ENCODE results near the gene GPR35. TPM values are rescaled to one million over a fixed set of nuclear protein-coding genes. Genes with fewer than 3 reads are reported as not detected.

Gene GPR35
- total RNA-seq, 1 experiment from 2014 or later: 1.3 TPM

DNA sequence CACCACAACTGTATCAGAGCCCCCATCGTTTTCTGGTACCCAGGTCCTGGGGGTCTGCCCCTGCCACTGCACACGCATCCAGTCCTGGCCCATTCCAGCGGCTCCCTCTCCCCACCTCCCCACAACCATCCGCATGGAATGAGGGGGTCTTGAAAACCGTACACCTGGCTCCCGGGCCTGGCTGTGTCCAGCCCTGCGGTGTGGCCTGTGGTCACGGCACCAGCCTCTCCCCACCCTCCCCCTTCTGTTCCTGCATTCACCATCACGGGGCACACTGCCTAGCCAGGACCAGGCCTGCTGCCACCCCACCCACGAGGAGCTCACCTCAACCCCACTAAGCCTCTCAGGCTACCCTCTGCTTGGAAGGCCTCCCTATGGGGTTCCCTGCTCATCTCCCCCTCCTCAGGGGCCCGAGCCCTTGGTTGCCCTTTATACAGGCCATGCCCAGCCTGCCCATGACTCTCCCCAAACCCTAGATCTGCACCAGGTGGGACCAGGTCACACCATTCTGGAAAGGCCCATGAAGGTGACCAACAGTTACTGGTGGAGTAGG lies 11.4 kb downstream of the GPR35 start:
- Histone ChIP-seq H3K4me1 (ENCODE audit: control insufficient read depth, insufficient read depth, low read length) (no peaks in the 10 kb centered on the region), H3K36me3 (ENCODE audit: control insufficient read depth, insufficient read depth, low read length) (no peaks in the 10 kb centered on the region), H3K27ac (ENCODE audit: low read length) (no peak overlapping the region), H3K27me3 (ENCODE audit: control insufficient read depth, insufficient read depth, low read length) (no peaks in the 10 kb centered on the region), H3K9me3 (ENCODE audit: control insufficient read depth, insufficient read depth, low read depth, low read length) (no peaks in the 10 kb centered on the region), H3K4me3 (ENCODE audit: low read depth in 2 of 2, low read length in 2 of 2) (no peak overlapping the region)
- DNase-seq (ENCODE audit: low read depth, low spot score) (no peak), ATAC-seq (no peak)
- POLR2A ChIA-PET: no interaction called here
- BruUV-seq (replicated peaks): no TSS peak
- CTCF ChIA-PET: no interaction called here
- no peak for TF ChIP-seq TCF7L2 (IDR thresholded peaks at IDR 0.05; ENCODE audit: low read depth, low read length)
- no peak for TF ChIP-seq POLR2AphosphoS5 (IDR thresholded peaks at IDR 0.05; ENCODE audit: low read depth, low read length)
- TF ChIP-seq, protein P1, sequence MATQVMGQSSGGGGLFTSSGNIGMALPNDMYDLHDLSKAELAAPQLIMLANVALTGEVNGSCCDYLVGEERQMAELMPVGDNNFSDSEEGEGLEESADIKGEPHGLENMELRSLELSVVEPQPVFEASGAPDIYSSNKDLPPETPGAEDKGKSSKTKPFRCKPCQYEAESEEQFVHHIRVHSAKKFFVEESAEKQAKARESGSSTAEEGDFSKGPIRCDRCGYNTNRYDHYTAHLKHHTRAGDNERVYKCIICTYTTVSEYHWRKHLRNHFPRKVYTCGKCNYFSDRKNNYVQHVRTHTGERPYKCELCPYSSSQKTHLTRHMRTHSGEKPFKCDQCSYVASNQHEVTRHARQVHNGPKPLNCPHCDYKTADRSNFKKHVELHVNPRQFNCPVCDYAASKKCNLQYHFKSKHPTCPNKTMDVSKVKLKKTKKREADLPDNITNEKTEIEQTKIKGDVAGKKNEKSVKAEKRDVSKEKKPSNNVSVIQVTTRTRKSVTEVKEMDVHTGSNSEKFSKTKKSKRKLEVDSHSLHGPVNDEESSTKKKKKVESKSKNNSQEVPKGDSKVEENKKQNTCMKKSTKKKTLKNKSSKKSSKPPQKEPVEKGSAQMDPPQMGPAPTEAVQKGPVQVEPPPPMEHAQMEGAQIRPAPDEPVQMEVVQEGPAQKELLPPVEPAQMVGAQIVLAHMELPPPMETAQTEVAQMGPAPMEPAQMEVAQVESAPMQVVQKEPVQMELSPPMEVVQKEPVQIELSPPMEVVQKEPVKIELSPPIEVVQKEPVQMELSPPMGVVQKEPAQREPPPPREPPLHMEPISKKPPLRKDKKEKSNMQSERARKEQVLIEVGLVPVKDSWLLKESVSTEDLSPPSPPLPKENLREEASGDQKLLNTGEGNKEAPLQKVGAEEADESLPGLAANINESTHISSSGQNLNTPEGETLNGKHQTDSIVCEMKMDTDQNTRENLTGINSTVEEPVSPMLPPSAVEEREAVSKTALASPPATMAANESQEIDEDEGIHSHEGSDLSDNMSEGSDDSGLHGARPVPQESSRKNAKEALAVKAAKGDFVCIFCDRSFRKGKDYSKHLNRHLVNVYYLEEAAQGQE (IDR thresholded peaks at IDR 0.05; ENCODE audit: insufficient read depth in 1 of 2, low read depth in 2 of 2, low read length in 1 of 2): no peak
- intact Hi-C loops (cut with micrococcal nuclease; ENCODE audit: unreplicated experiment) (no loop called here), in situ Hi-C loops (cut with HindIII; ENCODE audit: low pct_unique_long_range_greater_than_20kb, low sequenced_read_pairs) (no loop called here)

DNA sequence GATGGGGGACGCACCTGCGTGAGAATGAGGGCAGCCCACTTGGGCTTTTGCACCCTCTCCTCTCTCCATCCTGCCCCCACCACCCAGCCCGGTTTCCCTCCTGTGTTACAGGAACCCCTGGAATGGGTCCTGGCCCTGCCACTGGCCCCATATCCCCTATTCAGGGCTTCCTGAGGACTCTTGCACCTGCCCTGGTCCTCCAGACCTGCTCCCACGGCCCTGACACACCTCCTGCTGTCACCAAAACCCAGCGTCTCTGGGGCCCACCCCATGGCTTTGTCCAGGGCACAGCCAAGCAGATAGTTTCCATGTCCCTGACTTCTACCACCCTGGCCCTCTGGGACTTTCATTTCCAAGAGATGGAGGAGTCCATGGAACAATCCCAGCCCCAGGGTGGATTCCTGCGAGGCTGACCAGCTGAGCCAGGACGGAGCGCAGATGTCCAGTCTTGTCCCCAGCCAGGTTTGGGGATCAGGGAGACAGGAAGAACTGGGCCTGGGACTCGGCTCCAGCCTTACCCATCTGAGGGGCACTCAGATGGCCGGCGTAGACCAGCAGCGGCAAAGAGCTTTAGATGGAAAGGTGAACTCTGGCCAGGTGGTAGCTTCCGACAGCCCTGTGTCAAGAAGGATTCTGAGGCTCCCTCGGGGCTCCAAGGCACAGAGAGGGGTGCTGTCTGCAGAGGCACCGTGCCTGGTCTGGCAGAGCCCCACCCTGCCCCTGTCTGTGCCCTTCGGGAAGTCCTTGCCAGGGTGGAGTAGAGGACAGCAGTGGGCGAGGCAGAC lies 12.0 kb downstream of the GPR35 start:
- H3K27me3 ChIP-seq (ENCODE audit: control insufficient read depth, insufficient read depth, low read length): no peaks in the 10 kb centered on the region
- ChIA-PET CTCF (no interaction called here), POLR2A (no interaction called here)
- no peaks in the 10 kb centered on the region for H3K9me3 ChIP-seq (ENCODE audit: control insufficient read depth, insufficient read depth, low read depth, low read length)
- H3K4me1 ChIP-seq (ENCODE audit: control insufficient read depth, insufficient read depth, low read length): no peaks in the 10 kb centered on the region
- H3K36me3 ChIP-seq (ENCODE audit: control insufficient read depth, insufficient read depth, low read length): no peaks in the 10 kb centered on the region
- no peak overlapping the region for H3K4me3 ChIP-seq (ENCODE audit: low read depth in 2 of 2, low read length in 2 of 2)
- BruUV-seq (replicated peaks): no TSS peak
- no peak overlapping the region for H3K27ac ChIP-seq (ENCODE audit: low read length)
- in situ Hi-C loops (cut with HindIII; ENCODE audit: low pct_unique_long_range_greater_than_20kb, low sequenced_read_pairs): no loop called here
- ATAC-seq (no peak), DNase-seq (ENCODE audit: low read depth, low spot score) (no peak)
- intact Hi-C loops (cut with micrococcal nuclease; ENCODE audit: unreplicated experiment): no loop called here
- TF ChIP-seq, protein P1 (IDR thresholded peaks at IDR 0.05; ENCODE audit: insufficient read depth in 1 of 2, low read depth in 2 of 2, low read length in 1 of 2): no peak
- TF ChIP-seq SIN3A (IDR thresholded peaks at IDR 0.05; ENCODE audit: borderline replicate concordance, insufficient read depth, low read depth, low read length) (no peak), POLR2AphosphoS5 (IDR thresholded peaks at IDR 0.05; ENCODE audit: low read depth, low read length) (no peak), TCF7L2 (IDR thresholded peaks at IDR 0.05; ENCODE audit: low read depth, low read length) (no peak)
- TF ChIP-seq, protein P2, sequence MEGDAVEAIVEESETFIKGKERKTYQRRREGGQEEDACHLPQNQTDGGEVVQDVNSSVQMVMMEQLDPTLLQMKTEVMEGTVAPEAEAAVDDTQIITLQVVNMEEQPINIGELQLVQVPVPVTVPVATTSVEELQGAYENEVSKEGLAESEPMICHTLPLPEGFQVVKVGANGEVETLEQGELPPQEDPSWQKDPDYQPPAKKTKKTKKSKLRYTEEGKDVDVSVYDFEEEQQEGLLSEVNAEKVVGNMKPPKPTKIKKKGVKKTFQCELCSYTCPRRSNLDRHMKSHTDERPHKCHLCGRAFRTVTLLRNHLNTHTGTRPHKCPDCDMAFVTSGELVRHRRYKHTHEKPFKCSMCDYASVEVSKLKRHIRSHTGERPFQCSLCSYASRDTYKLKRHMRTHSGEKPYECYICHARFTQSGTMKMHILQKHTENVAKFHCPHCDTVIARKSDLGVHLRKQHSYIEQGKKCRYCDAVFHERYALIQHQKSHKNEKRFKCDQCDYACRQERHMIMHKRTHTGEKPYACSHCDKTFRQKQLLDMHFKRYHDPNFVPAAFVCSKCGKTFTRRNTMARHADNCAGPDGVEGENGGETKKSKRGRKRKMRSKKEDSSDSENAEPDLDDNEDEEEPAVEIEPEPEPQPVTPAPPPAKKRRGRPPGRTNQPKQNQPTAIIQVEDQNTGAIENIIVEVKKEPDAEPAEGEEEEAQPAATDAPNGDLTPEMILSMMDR (IDR thresholded peaks at IDR 0.05): no peak

Measured in Panc1 (cell line).